H9 (cell line): ENCODE results near the gene GOLGA1. TPM values are rescaled to one million over a fixed set of nuclear protein-coding genes. Genes with fewer than 3 reads are reported as not detected.

ENCODE experiments used
- DNase-seq: peaks from one replicate; pipeline ENCODE4 v3.0.0-alpha.2; 2017
- H2AFZ ChIP-seq: one replicate; pipeline ENCODE4 v1.6.1; 2013; ENCODE audit warnings: mild to moderate bottlenecking, low read length, control low read depth, moderate library complexity
- H2AK5ac ChIP-seq: 2 replicates; pipeline ENCODE4 v1.6.1; 2013; ENCODE audit warnings: low read length, control low read depth, mixed read lengths; ENCODE audit not compliant: insufficient read length
- H2BK120ac ChIP-seq: one replicate; pipeline ENCODE4 v1.6.1; 2013; ENCODE audit warnings: low read depth, mild to moderate bottlenecking, low read length, control low read depth, inconsistent platforms; ENCODE audit not compliant: poor library complexity, severe bottlenecking
- H2BK12ac ChIP-seq: 2 replicates; pipeline ENCODE4 v1.6.1; 2013; ENCODE audit warnings: low read length, control low read depth, mixed read lengths, low read depth; ENCODE audit not compliant: insufficient read length
- H2BK15ac ChIP-seq: 2 replicates; pipeline ENCODE4 v1.6.1; 2013; ENCODE audit warnings: low read depth, low read length, control low read depth
- H2BK20ac ChIP-seq: one replicate; pipeline ENCODE4 v1.6.1; 2013; ENCODE audit warnings: low read depth, mild to moderate bottlenecking, low read length, control low read depth, inconsistent platforms; ENCODE audit not compliant: poor library complexity, severe bottlenecking
- H2BK5ac ChIP-seq: 2 replicates; pipeline ENCODE4 v1.6.1; 2013; ENCODE audit warnings: low read length, control low read depth, mixed read lengths; ENCODE audit not compliant: insufficient read length
- H3K14ac ChIP-seq: 2 replicates; pipeline ENCODE4 v1.6.1; 2013; ENCODE audit warnings: low read length, control low read depth; ENCODE audit not compliant: insufficient read depth
- H3K18ac ChIP-seq: 2 replicates; pipeline ENCODE4 v1.6.1; 2013; ENCODE audit warnings: low read depth, mild to moderate bottlenecking, mixed read lengths, low read length, control low read depth; ENCODE audit not compliant: insufficient read length
- H3K23ac ChIP-seq: 2 replicates; pipeline ENCODE4 v1.6.1; 2013; ENCODE audit warnings: low read length, control low read depth, mixed read lengths, low read depth; ENCODE audit not compliant: insufficient read length
- H3K23me2 ChIP-seq: 2 replicates; pipeline ENCODE4 v1.6.1; 2013; ENCODE audit warnings: low read depth, mild to moderate bottlenecking, mixed read lengths, low read length, control low read depth; ENCODE audit not compliant: insufficient read length, poor library complexity, severe bottlenecking
- H3K27ac ChIP-seq: 2 replicates; pipeline ENCODE4 v1.5.1; 2013; ENCODE audit warnings: low read length, control low read depth, mixed read lengths, low read depth; ENCODE audit not compliant: insufficient read length
- H3K27me3 ChIP-seq: 2 replicates; pipeline ENCODE4 v1.6.1; 2013; ENCODE audit warnings: low read length, control low read depth, inconsistent platforms; ENCODE audit not compliant: insufficient read depth
- H3K4ac ChIP-seq: 2 replicates; pipeline ENCODE4 v1.6.1; 2013; ENCODE audit warnings: low read depth, mild to moderate bottlenecking, control low read depth, inconsistent platforms, low read length, moderate library complexity
- H3K4me1 ChIP-seq: 2 replicates; pipeline ENCODE4 v1.6.1; 2013; ENCODE audit warnings: low read length, control low read depth, inconsistent platforms; ENCODE audit not compliant: insufficient read depth
- H3K4me2 ChIP-seq: 2 replicates; pipeline ENCODE4 v1.6.1; 2013; ENCODE audit warnings: low read length, control low read depth, mixed read lengths; ENCODE audit not compliant: insufficient read length, insufficient read depth
- H3K56ac ChIP-seq: 2 replicates; pipeline ENCODE4 v1.6.1; 2013; ENCODE audit warnings: low read depth, mild to moderate bottlenecking, mixed read lengths, low read length, control low read depth; ENCODE audit not compliant: insufficient read length
- H3K79me1 ChIP-seq: 2 replicates; pipeline ENCODE4 v1.6.1; 2013; ENCODE audit warnings: low read depth, mild to moderate bottlenecking, moderate library complexity, low read length, control low read depth, inconsistent platforms; ENCODE audit not compliant: insufficient read depth, poor library complexity, severe bottlenecking
- H3K79me2 ChIP-seq: 2 replicates; pipeline ENCODE4 v1.6.1; 2013; ENCODE audit warnings: low read length, control low read depth, inconsistent platforms; ENCODE audit not compliant: insufficient read depth
- H3K9ac ChIP-seq: 2 replicates; pipeline ENCODE4 v1.6.1; 2013; ENCODE audit warnings: low read length, control low read depth, mixed read lengths; ENCODE audit not compliant: insufficient read length; ENCODE audit errors: extremely low read depth
- H3K9me3 ChIP-seq: one replicate; pipeline ENCODE4 v1.6.1; 2013; ENCODE audit warnings: low read depth, low read length, inconsistent platforms; ENCODE audit not compliant: control insufficient read depth
- H3T11ph ChIP-seq: one replicate; pipeline ENCODE4 v1.6.1; 2013; ENCODE audit warnings: mild to moderate bottlenecking, low read length, control low read depth, inconsistent platforms
- H4K20me1 ChIP-seq: one replicate; pipeline ENCODE4 v1.6.1; 2013; ENCODE audit not compliant: control insufficient read depth, insufficient read length, insufficient read depth
- H4K5ac ChIP-seq: 2 replicates; pipeline ENCODE4 v1.6.1; 2013; ENCODE audit warnings: low read depth, mild to moderate bottlenecking, mixed read lengths, low read length, control low read depth; ENCODE audit not compliant: insufficient read length
- H4K8ac ChIP-seq: replicated peaks from 2 replicates; pipeline ENCODE4 v1.6.1; 2013; ENCODE audit warnings: low read length, control low read depth, mixed read lengths, low read depth; ENCODE audit not compliant: insufficient read length
- H4K91ac ChIP-seq: 2 replicates; pipeline ENCODE4 v1.6.1; 2013; ENCODE audit warnings: low read depth, mild to moderate bottlenecking, moderate library complexity, mixed read lengths, low read length, control low read depth; ENCODE audit not compliant: insufficient read length
- H3K27ac Mint-ChIP-seq, 3 experiments: 2 replicates in 2 of 3; 3 replicates in 1 of 3; pipeline ENCODE4 v1.8.0; 2020 to 2021; ENCODE audit warnings: mixed read lengths in 3 of 3, mild to moderate bottlenecking in 1 of 3, moderate library complexity in 1 of 3
- H3K27me3 Mint-ChIP-seq: 2 replicates; pipeline ENCODE4 v1.8.0; 2021; ENCODE audit warnings: low read depth, mild to moderate bottlenecking, moderate library complexity, mixed read lengths
- H3K36me3 Mint-ChIP-seq, 3 experiments: 2 replicates in 2 of 3; 3 replicates in 1 of 3; pipeline ENCODE4 v1.8.0; 2020 to 2021; ENCODE audit warnings: low read depth in 3 of 3, mixed read lengths in 3 of 3; ENCODE audit not compliant: insufficient read depth in 1 of 3
- H3K4me1 Mint-ChIP-seq, 2 experiments: 2 replicates each; pipeline ENCODE4 v1.8.0; 2020; ENCODE audit warnings: mixed read lengths in 2 of 2
- H3K4me3 Mint-ChIP-seq, 2 experiments: 2 replicates in 1 of 2; 3 replicates in 1 of 2; pipeline ENCODE4 v1.8.0; 2020 to 2021; ENCODE audit warnings: mild to moderate bottlenecking in 2 of 2, mixed read lengths in 2 of 2, moderate library complexity in 1 of 2
- H3K9me3 Mint-ChIP-seq, 2 experiments: 2 replicates in 1 of 2; 3 replicates in 1 of 2; pipeline ENCODE4 v1.8.0; 2020; ENCODE audit warnings: mild to moderate bottlenecking in 2 of 2, mixed read lengths in 2 of 2, moderate library complexity in 1 of 2
- WGBS: extraction: QIAGEN DNeasy Blood & Tissue Kit; methylation state at CpG from one replicate; pipeline ENCODE4 v1.1.7; 2013; ENCODE audit warnings: missing lambda C conversion rate, low lambda C conversion rate, mixed read lengths; ENCODE audit not compliant: insufficient read length; ENCODE audit errors: extremely low coverage; 5-methylcytosine and 5-hydroxymethylcytosine counted together
- total RNA-seq: library from RNA; stranded (reverse); gene quantifications from 2 replicates; pipeline ENCODE4 v1.2.1, GENCODE V29; 2021
- TF ChIP-seq, protein P1 (sequence below): fragments of 200-600 bp; sonication (generic); conservative IDR thresholded peaks from 3 replicates; pipeline ENCODE4 v1.8.0; 2021; ENCODE audit warnings: antibody characterized with exemption, mild to moderate bottlenecking

Gene GOLGA1
- total RNA-seq, 1 experiment from 2014 or later, result 7.6 TPM

GRCh38 chr9:124946167-124946566 lies 5.3 kb upstream of the GOLGA1 start:
- DNase-seq, result no peak
- H3K27ac Mint-ChIP-seq, result no peak overlapping the region
- Histone ChIP-seq H4K8ac (no peak overlapping the region), H3K79me1 (no peaks in the 10 kb centered on the region), H3K23ac (no peak overlapping the region), H3K27me3 (no peaks in the 10 kb centered on the region), H2BK5ac (no peak overlapping the region), H4K5ac (no peak overlapping the region), H2BK120ac (no peak overlapping the region), H2BK15ac (no peak overlapping the region), H3K4ac (no peak overlapping the region), H4K20me1 (no peaks in the 10 kb centered on the region), H2BK20ac (no peak overlapping the region), H3K27ac (no peak overlapping the region), H4K91ac (no peak overlapping the region), H3T11ph (no peak overlapping the region), H3K4me1 (no peaks in the 10 kb centered on the region), H3K4me2 (no peak overlapping the region), H3K14ac (no peak overlapping the region), H3K23me2 (peaks cover 8% of the 10 kb centered on the region), H3K9me3 (no peaks in the 10 kb centered on the region), H2AFZ (no peak overlapping the region), H3K18ac (no peak overlapping the region), H3K79me2 (no peaks in the 10 kb centered on the region), H2BK12ac (no peak overlapping the region), H3K56ac (no peak overlapping the region), H2AK5ac (no peak overlapping the region), H3K9ac (no peak overlapping the region)
- no peaks in the 10 kb centered on the region; a peak in 1 of 5 replicates for H3K9me3 Mint-ChIP-seq
- no peak overlapping the region for H3K4me3 Mint-ChIP-seq
- WGBS, result no CpG with 5 or more reads among the region's 1 CpG
- 0 out of 7 replicates have a peak, but pooled peaks cover 0 to 2% (median 0%) of the 10 kb centered on the region in 3 experiments for H3K36me3 Mint-ChIP-seq
- peaks cover 3 to 7% of the 10 kb centered on the region in 2 experiments for H3K4me1 Mint-ChIP-seq
- H3K27me3 Mint-ChIP-seq, result no peaks in the 10 kb centered on the region
- TF ChIP-seq, protein P1, sequence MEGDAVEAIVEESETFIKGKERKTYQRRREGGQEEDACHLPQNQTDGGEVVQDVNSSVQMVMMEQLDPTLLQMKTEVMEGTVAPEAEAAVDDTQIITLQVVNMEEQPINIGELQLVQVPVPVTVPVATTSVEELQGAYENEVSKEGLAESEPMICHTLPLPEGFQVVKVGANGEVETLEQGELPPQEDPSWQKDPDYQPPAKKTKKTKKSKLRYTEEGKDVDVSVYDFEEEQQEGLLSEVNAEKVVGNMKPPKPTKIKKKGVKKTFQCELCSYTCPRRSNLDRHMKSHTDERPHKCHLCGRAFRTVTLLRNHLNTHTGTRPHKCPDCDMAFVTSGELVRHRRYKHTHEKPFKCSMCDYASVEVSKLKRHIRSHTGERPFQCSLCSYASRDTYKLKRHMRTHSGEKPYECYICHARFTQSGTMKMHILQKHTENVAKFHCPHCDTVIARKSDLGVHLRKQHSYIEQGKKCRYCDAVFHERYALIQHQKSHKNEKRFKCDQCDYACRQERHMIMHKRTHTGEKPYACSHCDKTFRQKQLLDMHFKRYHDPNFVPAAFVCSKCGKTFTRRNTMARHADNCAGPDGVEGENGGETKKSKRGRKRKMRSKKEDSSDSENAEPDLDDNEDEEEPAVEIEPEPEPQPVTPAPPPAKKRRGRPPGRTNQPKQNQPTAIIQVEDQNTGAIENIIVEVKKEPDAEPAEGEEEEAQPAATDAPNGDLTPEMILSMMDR, result no peak
